MM.1S (cell line): ENCODE results near the gene TLCD1.

Experiments
- CTCF ChIP-seq: fragments of 300-600 bp; sonication (generic); IDR thresholded peaks from 2 replicates; pipeline ENCODE4 v1.5.1; 2016; ENCODE audit warnings: antibody characterized with exemption, low read length, mixed read lengths
- EZH2 ChIP-seq: fragments of 300-600 bp; sonication (generic); optimal IDR thresholded peaks from 2 replicates; pipeline ENCODE3; 2017; ENCODE audit warnings: low read depth, mild to moderate bottlenecking, antibody characterized with exemption, low read length, mixed read lengths

GRCh38 chr17:28737316-28737715 lies 11.3 kb upstream of the TLCD1 start:
- TF ChIP-seq CTCF (no peak), EZH2 (no peak)
